GM18511 (cell line): ENCODE measurements around the gene CNN2.

ENCODE experiments used
- ATAC-seq: cut with Tn5 transposase; IDR thresholded peaks from one replicate; pipeline ENCODE4 v1.9.1; 2021; ENCODE audit warnings: mild to moderate bottlenecking, moderate library complexity; ENCODE audit not compliant: unreplicated experiment

The CNN2 gene

GRCh38 chr19:1026783-1027649 lies 608 bp downstream of the CNN2 start:
- peak; percentile 23 for ATAC-seq

GRCh38 chr19:1027650-1028061 lies 1.2 kb downstream of the CNN2 start:
- peak; percentile 26 for ATAC-seq

- peak; percentile 48 for ATAC-seq
These were observed 1.9 kb downstream of the CNN2 start for GRCh38 chr19:1028062-1028926.

- no peak for ATAC-seq
These were observed 6.0 kb downstream of the CNN2 start for GRCh38 chr19:1032264-1032867.

- no peak for ATAC-seq
These were observed 9.7 kb downstream of the CNN2 start for GRCh38 chr19:1035998-1036621.

- ATAC-seq, result no peak
These were observed 11.2 kb downstream of the CNN2 start for GRCh38 chr19:1037621-1038064.

GRCh38 chr19:1038978-1039645 lies 12.7 kb downstream of the CNN2 start:
- ATAC-seq, result no peak

- peak; percentile 78 for ATAC-seq
These were observed 13.5 kb downstream of the CNN2 start, which contains the start of gene ABCA7 for GRCh38 chr19:1039646-1040475. TSS of gene ABCA7 (plus strand) at chr19:1040107. CDS start at chr19:1041362, 1,255 bp downstream.

GRCh38 chr19:1040476-1041271 lies 14.3 kb downstream of the CNN2 start:
- no peak for ATAC-seq

GRCh38 chr19:1041272-1041834 lies 14.9 kb downstream of the CNN2 start:
- no peak for ATAC-seq

GRCh38 chr19:1041835-1042685 lies 15.7 kb downstream of the CNN2 start:
- no peak for ATAC-seq

- ATAC-seq, result no peak
These were observed 16.5 kb downstream of the CNN2 start for GRCh38 chr19:1042689-1043511.

- ATAC-seq, result no peak
These were observed 18.8 kb downstream of the CNN2 start for GRCh38 chr19:1045247-1045603.

- no peak for ATAC-seq
These were observed 19.8 kb downstream of the CNN2 start for GRCh38 chr19:1046117-1046626.

- ATAC-seq, result no peak
These were observed 20.7 kb downstream of the CNN2 start for GRCh38 chr19:1046836-1047695.
